HepG2 (cell line): ENCODE data around the gene RPP25L. TPM values are rescaled to one million over a fixed set of nuclear protein-coding genes. Genes with fewer than 3 reads are reported as not detected.

Experiments
- HNRNPLL ChIP-seq: fragments of 200-400 bp; formaldehyde crosslinking; IDR thresholded peaks from 2 replicates; pipeline ENCODE4 v1.6.1; 2017; ENCODE audit warnings: mild to moderate bottlenecking, low read depth, low read length; ENCODE audit not compliant: poor library complexity, severe bottlenecking
- MBNL3 ChIP-seq: fragments of 250-450 bp; sonication (Bioruptor Pico); conservative IDR thresholded peaks from 2 replicates; pipeline ENCODE4 v1.8.0; 2022; ENCODE audit warnings: mild to moderate bottlenecking, inconsistent platforms
- NCOA1 ChIP-seq: sonication (generic); formaldehyde crosslinking; IDR thresholded peaks from 2 replicates; pipeline ENCODE4 v1.9.0; 2021; ENCODE audit warnings: missing genetic modification reagents
- PHF8 ChIP-seq: sonication (generic); formaldehyde crosslinking; IDR thresholded peaks from 2 replicates; pipeline ENCODE4 v1.5.0; 2020; ENCODE audit warnings: missing genetic modification reagents
- SAP130 ChIP-seq: IDR thresholded peaks from 2 replicates; pipeline ENCODE4 v1.6.1; 2016; ENCODE audit warnings: low read depth
- SMARCE1 ChIP-seq: fragments of 450-650 bp; IDR thresholded peaks from 2 replicates; pipeline ENCODE4 v1.6.1; 2017; ENCODE audit warnings: borderline replicate concordance
- TCF7 ChIP-seq: sonication (generic); IDR thresholded peaks from 2 replicates; pipeline ENCODE4 v1.6.1; 2016; ENCODE audit warnings: antibody characterized with exemption, low read depth
- ZNF205 ChIP-seq: IDR thresholded peaks from 2 replicates; pipeline ENCODE4 v1.6.1; 2018; ENCODE audit warnings: missing biosample characterization, missing genetic modification reagents
- ZNF652 ChIP-seq: IDR thresholded peaks from 2 replicates; pipeline ENCODE4 v1.6.1; 2016; ENCODE audit warnings: low read depth, borderline replicate concordance
- polyA plus RNA-seq, 8 experiments: library from polyadenylated mRNA; depleted of rRNA in 3 of 8; stranded (reverse) in 7 of 8; unstranded in 1 of 8; fragments of >200 nt; fragmentation: Illumina TruSeq in 4 of 8; extraction: Trizol in 4 of 8; gene quantifications; 2 replicates each; pipeline versions ENCODE4 v1.2.1 to v1.2.3, GENCODE V29; 2011 to 2016; ENCODE audit warnings: low read depth in 4 of 8, missing spikeins in 1 of 8, mixed read lengths in 1 of 8; ENCODE audit not compliant: insufficient read depth in 1 of 8
- total RNA-seq, 5 experiments: library from RNA; depleted of rRNA; stranded (reverse); fragments of >200 nt; fragmentation: Illumina TruSeq; extraction: Trizol; gene quantifications; 2 replicates each; pipeline ENCODE4 v1.2.3, GENCODE V29; 2016; ENCODE audit warnings: low read depth in 1 of 5
- TF ChIP-seq, protein P1 (sequence below): sonication (generic); formaldehyde crosslinking; IDR thresholded peaks from 2 replicates; pipeline ENCODE4 v1.8.0; 2022; ENCODE audit warnings: mild to moderate bottlenecking, missing genetic modification reagents, borderline replicate concordance
- TF ChIP-seq, protein P2 (sequence below): IDR thresholded peaks from 2 replicates; pipeline ENCODE4 v1.6.1; 2016; ENCODE audit warnings: low read depth, missing genetic modification reagents, missing compliant biosample characterization
- TF ChIP-seq, protein P3 (sequence below): sonication (generic); formaldehyde crosslinking; IDR thresholded peaks from 2 replicates; pipeline ENCODE4 v1.4.0; 2020; ENCODE audit warnings: missing genetic modification reagents
- TF ChIP-seq, protein P4 (sequence below), 2 experiments: sonication (generic) in 1 of 2; formaldehyde crosslinking in 1 of 2; IDR thresholded peaks; 2 replicates each; pipeline versions ENCODE4 v1.4.0 to v1.6.1; 2018 to 2020; ENCODE audit warnings: missing genetic modification reagents in 2 of 2, borderline replicate concordance in 1 of 2, low read depth in 1 of 2, mild to moderate bottlenecking in 1 of 2, missing biosample characterization in 1 of 2

The RPP25L gene
- total and polyA plus RNA-seq, 2 of the 13 experiments (the other 11 are each of a cell fraction or from before 2014, with no cell fraction given) = 24.5 to 27.3 TPM

DNA sequence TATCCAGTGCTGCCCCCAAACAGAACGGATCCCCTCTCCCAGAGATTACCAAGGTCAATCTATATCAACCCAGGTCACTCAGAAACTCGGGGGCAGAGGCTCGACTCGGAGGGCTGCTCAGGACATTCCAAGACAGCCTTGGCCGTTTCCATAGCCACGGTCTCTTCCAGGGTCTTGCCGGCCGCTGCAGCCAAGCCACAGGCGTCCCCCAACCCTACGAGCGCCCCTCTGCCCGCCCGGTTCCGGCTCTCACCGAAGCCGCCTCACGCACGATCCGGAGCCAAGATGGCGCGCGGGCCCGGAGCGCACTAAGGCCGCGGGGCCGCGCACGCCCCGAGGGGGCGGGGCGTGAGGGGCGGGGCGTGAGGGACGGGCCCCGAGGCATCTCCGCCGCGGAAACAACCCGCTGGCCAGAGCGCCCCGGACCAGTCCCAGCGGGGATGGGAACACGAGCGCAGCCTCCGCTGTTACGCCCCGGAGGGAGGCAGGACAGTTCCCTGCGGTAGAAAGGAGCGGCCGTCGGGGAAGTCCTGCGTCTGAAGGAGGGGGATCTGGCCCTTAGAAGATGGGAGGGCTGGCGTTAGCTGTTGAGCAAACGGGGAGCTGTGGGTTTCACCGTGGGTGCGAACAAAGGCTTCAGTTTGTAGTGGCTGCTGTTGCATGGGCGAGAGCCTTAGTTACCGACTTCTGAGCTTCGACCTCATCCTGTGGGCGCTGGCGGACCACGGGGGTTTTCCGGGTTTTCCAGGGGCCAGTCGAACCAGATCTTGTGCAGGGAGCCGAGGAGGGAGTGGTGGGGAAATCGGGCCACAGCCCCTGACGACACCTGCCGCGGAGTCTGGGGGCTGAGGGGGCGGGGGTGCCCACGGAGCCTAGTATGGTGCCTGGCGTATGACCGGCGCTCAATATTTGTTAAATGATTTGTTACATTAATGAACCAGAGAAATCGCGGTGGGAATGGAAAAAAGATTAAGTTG lies at the start of gene RPP25L (continued):
- TF ChIP-seq, protein P1, sequence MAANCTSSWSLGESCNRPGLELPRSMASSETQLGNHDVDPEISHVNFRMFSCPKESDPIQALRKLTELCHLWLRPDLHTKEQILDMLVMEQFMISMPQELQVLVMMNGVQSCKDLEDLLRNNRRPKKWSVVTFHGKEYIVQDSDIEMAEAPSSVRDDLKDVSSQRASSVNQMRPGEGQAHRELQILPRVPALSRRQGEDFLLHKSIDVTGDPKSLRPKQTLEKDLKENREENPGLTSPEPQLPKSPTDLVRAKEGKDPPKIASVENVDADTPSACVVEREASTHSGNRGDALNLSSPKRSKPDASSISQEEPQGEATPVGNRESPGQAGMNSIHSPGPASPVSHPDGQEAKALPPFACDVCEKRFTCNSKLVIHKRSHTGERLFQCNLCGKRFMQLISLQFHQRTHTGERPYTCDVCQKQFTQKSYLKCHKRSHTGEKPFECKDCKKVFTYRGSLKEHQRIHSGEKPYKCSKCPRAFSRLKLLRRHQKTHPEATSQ (CRISPR knock-in tag) = 0 out of 2 replicates have a peak, but pooled peaks have one; percentile 16
- TF ChIP-seq PHF8 (CRISPR knock-in tag) = peak; percentile 96
- peak; percentile 72 for TF ChIP-seq HNRNPLL
- peak; percentile 84 for TF ChIP-seq SAP130 (CRISPR knock-in tag)
- TF ChIP-seq ZNF205 (CRISPR knock-in tag) = no peak
- no peak for TF ChIP-seq MBNL3 (CRISPR knock-in tag)
- no peak for TF ChIP-seq NCOA1
- no peak for TF ChIP-seq ZNF652 (CRISPR knock-in tag)
- TF ChIP-seq, protein P2, sequence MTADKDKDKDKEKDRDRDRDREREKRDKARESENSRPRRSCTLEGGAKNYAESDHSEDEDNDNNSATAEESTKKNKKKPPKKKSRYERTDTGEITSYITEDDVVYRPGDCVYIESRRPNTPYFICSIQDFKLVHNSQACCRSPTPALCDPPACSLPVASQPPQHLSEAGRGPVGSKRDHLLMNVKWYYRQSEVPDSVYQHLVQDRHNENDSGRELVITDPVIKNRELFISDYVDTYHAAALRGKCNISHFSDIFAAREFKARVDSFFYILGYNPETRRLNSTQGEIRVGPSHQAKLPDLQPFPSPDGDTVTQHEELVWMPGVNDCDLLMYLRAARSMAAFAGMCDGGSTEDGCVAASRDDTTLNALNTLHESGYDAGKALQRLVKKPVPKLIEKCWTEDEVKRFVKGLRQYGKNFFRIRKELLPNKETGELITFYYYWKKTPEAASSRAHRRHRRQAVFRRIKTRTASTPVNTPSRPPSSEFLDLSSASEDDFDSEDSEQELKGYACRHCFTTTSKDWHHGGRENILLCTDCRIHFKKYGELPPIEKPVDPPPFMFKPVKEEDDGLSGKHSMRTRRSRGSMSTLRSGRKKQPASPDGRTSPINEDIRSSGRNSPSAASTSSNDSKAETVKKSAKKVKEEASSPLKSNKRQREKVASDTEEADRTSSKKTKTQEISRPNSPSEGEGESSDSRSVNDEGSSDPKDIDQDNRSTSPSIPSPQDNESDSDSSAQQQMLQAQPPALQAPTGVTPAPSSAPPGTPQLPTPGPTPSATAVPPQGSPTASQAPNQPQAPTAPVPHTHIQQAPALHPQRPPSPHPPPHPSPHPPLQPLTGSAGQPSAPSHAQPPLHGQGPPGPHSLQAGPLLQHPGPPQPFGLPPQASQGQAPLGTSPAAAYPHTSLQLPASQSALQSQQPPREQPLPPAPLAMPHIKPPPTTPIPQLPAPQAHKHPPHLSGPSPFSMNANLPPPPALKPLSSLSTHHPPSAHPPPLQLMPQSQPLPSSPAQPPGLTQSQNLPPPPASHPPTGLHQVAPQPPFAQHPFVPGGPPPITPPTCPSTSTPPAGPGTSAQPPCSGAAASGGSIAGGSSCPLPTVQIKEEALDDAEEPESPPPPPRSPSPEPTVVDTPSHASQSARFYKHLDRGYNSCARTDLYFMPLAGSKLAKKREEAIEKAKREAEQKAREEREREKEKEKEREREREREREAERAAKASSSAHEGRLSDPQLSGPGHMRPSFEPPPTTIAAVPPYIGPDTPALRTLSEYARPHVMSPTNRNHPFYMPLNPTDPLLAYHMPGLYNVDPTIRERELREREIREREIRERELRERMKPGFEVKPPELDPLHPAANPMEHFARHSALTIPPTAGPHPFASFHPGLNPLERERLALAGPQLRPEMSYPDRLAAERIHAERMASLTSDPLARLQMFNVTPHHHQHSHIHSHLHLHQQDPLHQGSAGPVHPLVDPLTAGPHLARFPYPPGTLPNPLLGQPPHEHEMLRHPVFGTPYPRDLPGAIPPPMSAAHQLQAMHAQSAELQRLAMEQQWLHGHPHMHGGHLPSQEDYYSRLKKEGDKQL (CRISPR knock-in tag) = no peak
- TF ChIP-seq, protein P3, sequence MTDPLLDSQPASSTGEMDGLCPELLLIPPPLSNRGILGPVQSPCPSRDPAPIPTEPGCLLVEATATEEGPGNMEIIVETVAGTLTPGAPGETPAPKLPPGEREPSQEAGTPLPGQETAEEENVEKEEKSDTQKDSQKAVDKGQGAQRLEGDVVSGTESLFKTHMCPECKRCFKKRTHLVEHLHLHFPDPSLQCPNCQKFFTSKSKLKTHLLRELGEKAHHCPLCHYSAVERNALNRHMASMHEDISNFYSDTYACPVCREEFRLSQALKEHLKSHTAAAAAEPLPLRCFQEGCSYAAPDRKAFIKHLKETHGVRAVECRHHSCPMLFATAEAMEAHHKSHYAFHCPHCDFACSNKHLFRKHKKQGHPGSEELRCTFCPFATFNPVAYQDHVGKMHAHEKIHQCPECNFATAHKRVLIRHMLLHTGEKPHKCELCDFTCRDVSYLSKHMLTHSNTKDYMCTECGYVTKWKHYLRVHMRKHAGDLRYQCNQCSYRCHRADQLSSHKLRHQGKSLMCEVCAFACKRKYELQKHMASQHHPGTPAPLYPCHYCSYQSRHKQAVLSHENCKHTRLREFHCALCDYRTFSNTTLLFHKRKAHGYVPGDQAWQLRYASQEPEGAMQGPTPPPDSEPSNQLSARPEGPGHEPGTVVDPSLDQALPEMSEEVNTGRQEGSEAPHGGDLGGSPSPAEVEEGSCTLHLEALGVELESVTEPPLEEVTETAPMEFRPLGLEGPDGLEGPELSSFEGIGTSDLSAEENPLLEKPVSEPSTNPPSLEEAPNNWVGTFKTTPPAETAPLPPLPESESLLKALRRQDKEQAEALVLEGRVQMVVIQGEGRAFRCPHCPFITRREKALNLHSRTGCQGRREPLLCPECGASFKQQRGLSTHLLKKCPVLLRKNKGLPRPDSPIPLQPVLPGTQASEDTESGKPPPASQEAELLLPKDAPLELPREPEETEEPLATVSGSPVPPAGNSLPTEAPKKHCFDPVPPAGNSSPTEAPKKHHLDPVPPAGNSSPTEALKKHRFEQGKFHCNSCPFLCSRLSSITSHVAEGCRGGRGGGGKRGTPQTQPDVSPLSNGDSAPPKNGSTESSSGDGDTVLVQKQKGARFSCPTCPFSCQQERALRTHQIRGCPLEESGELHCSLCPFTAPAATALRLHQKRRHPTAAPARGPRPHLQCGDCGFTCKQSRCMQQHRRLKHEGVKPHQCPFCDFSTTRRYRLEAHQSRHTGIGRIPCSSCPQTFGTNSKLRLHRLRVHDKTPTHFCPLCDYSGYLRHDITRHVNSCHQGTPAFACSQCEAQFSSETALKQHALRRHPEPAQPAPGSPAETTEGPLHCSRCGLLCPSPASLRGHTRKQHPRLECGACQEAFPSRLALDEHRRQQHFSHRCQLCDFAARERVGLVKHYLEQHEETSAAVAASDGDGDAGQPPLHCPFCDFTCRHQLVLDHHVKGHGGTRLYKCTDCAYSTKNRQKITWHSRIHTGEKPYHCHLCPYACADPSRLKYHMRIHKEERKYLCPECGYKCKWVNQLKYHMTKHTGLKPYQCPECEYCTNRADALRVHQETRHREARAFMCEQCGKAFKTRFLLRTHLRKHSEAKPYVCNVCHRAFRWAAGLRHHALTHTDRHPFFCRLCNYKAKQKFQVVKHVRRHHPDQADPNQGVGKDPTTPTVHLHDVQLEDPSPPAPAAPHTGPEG (CRISPR knock-in tag) = 0 out of 2 replicates have a peak, but pooled peaks have one; percentile 48
- TF ChIP-seq SMARCE1 = no peak
- TF ChIP-seq, protein P4, sequence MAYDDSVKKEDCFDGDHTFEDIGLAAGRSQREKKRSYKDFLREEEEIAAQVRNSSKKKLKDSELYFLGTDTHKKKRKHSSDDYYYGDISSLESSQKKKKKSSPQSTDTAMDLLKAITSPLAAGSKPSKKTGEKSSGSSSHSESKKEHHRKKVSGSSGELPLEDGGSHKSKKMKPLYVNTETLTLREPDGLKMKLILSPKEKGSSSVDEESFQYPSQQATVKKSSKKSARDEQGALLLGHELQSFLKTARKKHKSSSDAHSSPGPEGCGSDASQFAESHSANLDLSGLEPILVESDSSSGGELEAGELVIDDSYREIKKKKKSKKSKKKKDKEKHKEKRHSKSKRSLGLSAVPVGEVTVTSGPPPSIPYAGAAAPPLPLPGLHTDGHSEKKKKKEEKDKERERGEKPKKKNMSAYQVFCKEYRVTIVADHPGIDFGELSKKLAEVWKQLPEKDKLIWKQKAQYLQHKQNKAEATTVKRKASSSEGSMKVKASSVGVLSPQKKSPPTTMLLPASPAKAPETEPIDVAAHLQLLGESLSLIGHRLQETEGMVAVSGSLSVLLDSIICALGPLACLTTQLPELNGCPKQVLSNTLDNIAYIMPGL (CRISPR knock-in tag; IDR thresholded peaks at IDR 0.05; ENCODE audit: borderline replicate concordance in 1 of 2, low read depth in 1 of 2) = peak; percentile 55 to 66; a peak in 3 of 4 replicates
- TF ChIP-seq TCF7 = no peak
